GM18870 (cell line): Measurements from ENCODE around the gene NPL.

Experiments
- ATAC-seq: cut with Tn5 transposase; IDR thresholded peaks from one replicate; pipeline ENCODE4 v1.9.1; 2021; ENCODE audit warnings: moderate library complexity; ENCODE audit not compliant: unreplicated experiment

Gene NPL

DNA sequence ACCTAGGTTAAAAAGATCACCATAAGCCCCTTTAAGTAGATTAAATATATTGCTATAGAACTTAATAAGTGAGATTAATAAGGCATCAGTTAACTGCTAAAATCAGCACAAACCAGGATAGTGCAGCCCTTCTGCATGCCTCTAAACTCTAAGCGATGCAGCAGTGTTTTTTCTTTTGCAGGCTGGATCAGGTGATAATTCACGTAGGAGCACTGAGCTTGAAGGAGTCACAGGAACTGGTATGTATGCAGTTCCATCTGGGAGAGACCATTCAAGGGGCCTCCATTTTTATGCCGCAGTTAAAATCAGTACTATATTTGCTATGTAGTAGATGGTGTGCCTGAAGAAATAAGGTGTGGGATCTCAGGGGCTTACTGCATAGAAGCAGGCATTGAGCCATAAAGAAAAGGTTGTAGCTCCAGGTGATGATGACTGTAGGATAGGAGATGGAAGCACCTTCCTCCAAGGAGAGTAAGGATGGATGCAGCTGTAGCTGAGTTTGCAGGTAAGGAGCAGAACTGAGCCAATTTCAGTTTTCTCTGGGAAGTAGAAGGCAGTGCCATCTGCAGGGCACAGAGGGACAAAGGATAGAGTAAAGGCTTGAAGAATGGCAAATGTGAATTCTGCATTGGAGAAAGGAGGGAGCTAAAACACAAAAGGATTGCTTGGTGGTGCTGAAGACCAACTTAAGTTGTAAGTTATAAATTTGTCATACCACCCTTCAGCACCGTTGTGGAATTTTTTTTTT is 22.6 kb downstream of the NPL start:
- ATAC-seq, result no peak

- ATAC-seq, result no peak
Observed at GRCh38 chr1:182816863-182817262, 27.3 kb downstream of the NPL start.

DNA sequence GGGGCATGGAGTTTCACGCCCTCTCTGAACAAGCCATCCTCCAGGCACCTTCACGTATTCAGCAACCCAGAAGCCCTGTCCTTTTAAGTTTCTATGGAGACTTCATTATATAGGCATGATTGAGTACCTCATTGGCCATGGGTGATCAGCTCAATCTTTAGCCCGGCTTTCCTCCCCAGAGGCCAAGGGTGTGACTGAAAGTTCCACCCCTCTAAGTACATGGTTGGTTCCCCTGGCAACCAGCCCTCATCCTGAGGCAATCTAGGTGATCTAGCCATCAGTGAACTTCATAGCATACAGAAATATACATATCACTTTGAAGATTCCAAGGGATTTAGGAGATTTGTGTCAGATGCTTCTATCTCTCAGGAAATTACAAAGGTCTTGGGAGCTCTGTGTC is 28.2 kb downstream of the NPL start:
- ATAC-seq, result no peak

GRCh38 chr1:182823220-182823619 is 33.6 kb downstream of the NPL start:
- ATAC-seq, result no peak

- no peak for ATAC-seq
Observed at GRCh38 chr1:182826892-182827291, 37.3 kb downstream of the NPL start.

DNA sequence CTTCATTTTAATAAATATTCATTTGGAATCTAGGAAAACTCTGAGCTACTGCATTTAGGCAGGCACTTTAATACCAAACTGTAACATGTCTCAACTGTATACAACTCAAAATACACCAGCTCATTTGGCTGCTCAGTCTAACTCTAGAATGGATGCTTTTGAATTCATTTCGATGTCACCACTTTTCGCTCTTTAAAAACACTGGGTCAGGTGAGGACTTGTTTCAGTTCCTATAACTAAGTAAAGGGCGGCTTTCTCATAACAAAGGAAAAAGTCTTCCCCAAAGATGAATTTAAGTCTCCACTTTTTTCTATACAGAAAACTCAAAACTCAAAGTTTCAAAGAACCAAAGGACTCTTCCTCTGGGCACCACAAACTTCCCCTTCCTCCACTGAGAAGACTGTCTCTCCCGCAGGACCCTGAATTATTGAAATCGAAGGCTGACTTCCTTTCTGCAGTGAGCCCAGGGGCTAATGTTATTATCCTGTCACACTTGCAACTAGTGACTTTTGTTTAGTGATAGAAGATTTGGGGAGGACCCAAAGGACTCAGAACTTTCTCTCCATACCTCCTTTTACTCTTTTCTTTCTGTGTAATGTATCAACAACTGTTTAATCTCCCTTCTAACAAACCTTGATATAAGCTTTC is 39.8 kb downstream of the NPL start:
- ATAC-seq, result no peak

- no peak for ATAC-seq
Observed at GRCh38 chr1:182833271-182833670, 43.7 kb downstream of the NPL start.

GRCh38 chr1:182834326-182834725 is 44.8 kb downstream of the NPL start:
- ATAC-seq, result no peak

GRCh38 chr1:182835806-182836205 is 46.2 kb downstream of the NPL start:
- no peak for ATAC-seq

GRCh38 chr1:182839209-182840066 is 49.9 kb downstream of the NPL start, which contains the start of gene DHX9:
TSS of gene DHX9 (plus strand) at chr1:182839347. CDS start at chr1:182842567, 3,220 bp downstream.
- ATAC-seq, result peak; percentile 54

DNA sequence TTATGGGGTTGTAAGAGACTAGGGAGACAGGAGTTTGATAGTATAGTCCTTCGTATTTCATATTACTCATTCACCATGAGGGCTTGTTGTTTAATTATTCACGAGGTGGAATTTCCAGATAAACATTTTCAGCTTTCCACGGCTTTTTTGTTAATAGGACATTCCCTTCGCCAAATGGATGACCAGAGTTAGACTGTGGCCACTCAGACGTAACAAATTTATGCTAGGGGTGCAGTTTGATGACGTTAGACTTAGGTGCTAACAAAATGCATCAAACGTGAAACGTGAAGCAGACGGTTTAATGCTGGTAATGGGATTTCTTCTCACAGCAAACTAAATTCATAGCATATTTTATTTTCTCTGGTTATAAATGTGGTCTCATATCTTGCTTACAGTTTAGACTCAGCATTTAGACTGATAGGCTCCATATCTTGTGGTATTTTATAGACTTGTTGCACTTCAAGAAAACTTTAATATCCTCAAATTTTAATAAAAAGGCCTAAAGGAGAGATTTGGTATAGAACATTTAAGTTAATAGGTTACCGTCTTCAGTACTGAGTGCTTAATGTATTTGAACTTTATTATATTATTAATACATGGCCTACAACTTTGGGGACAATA is 51.9 kb downstream of the NPL start:
- ATAC-seq, result no peak

GRCh38 chr1:182842265-182842664 is 52.7 kb downstream of the NPL start:
- ATAC-seq, result no peak

- no peak for ATAC-seq
Observed at GRCh38 chr1:182845379-182845778, 55.8 kb downstream of the NPL start.

- no peak for ATAC-seq
Observed at GRCh38 chr1:182845894-182846293, 56.3 kb downstream of the NPL start.

DNA sequence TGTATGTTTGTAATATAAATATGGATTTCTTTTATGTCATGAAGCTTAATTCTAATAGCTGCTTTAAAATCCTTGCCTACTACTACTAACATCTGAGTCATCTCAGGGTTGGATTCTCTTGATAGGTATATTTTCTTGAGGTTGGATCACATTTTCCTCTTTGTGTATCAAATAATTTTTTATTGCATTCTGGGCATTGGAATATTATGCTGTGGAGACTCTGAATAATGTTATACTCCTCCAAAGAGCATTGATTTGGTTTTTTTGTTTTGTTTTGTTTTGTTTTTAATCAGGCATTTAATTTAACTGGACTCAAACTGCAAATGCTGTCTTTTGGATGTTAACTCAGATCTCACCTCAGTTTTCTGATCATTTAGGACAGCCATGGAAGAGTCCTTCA is 57.5 kb downstream of the NPL start:
- no peak for ATAC-seq

- no peak for ATAC-seq
Observed at GRCh38 chr1:182848736-182849135, 59.2 kb downstream of the NPL start.

- ATAC-seq, result no peak
Observed at GRCh38 chr1:182850319-182850718, 60.7 kb downstream of the NPL start.

- no peak for ATAC-seq
Observed at GRCh38 chr1:182851825-182852224, 62.3 kb downstream of the NPL start.

DNA sequence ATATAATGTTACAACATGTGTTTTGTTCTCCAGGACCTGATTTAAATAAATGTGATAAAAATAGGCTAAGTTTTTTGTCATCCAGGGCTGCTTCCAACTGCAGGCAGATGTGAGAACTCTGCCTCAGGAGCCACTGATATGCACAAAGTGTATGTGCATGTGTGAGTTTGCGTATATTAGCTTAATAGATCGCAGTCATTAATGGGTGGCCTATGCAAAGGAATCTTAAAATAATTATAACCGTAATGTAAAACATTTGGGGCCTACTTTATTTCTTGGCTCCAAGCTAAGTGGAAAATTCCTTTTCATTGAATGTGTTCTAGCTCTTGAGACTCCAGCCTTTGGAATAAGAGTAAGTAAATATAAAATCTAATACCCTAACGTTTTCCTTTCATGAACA is 66.3 kb downstream of the NPL start:
- ATAC-seq, result no peak

GRCh38 chr1:182857212-182857611 is 67.6 kb downstream of the NPL start:
- no peak for ATAC-seq

DNA sequence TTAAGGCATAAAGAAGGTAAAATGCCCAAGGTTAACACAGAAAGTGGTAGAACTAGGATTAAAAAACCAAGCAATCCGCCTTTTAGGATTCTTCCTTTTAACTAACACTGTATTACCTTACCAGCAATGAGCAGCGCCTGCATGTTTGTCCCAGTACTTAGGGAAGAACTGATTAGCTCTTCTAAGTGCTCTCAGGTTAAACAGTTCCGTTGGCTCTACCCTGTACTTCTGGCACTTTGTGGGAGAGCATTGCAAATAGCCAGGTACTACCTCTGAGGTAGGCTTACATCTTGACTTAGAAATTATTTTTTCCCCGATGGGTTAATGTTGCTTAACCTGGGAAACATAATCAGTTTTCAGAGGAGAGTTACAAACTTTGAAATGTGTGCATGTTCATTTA is 71.1 kb downstream of the NPL start:
- no peak for ATAC-seq
